ENCODE results near the gene CASK. TPM values are rescaled to one million over a fixed set of nuclear protein-coding genes. Genes with fewer than 3 reads are reported as not detected.

The CASK gene
- total RNA-seq, 2 donors from 2014 or later, result 44.3 to 46.1 TPM

- Histone ChIP-seq H3K36me3 (no peaks in the 10 kb centered on the region), H3K27ac (no peak overlapping the region), H3K4me3 (no peak overlapping the region), H3K27me3 (replicated peaks; ENCODE audit: insufficient read depth) (no peaks in the 10 kb centered on the region), H3K4me1 (ENCODE audit: control insufficient read depth in 1 of 2, low read depth in 2 of 2) (no peaks in the 10 kb centered on the region), H3K9me3 (no peaks in the 10 kb centered on the region)
- no peak for TF ChIP-seq CTCF (IDR thresholded peaks at IDR 0.05)
- no peak for ATAC-seq (ENCODE audit: insufficient number of reproducible peaks, low FRiP score, low read depth)
- DNase-seq (ENCODE audit: low spot score), result no peak
Measured at GRCh38 chrX:41799661-41800060, 123.7 kb downstream of the CASK start.

GRCh38 chrX:41796577-41796976, 126.8 kb downstream of the CASK start:
- no peak for TF ChIP-seq CTCF (IDR thresholded peaks at IDR 0.05)
- no peaks in the 10 kb centered on the region for H3K4me1 ChIP-seq (ENCODE audit: control insufficient read depth in 1 of 2, low read depth in 2 of 2)
- DNase-seq (ENCODE audit: low spot score), result no peak
- H3K27me3 ChIP-seq (replicated peaks; ENCODE audit: insufficient read depth), result no peaks in the 10 kb centered on the region
- H3K27ac ChIP-seq, result no peak overlapping the region
- H3K4me3 ChIP-seq, result no peak overlapping the region
- H3K9me3 ChIP-seq, result no peaks in the 10 kb centered on the region
- no peaks in the 10 kb centered on the region for H3K36me3 ChIP-seq
- ATAC-seq (ENCODE audit: insufficient number of reproducible peaks, low FRiP score, low read depth), result no peak

GRCh38 chrX:41796046-41796445, 127.3 kb downstream of the CASK start:
- ATAC-seq (ENCODE audit: insufficient number of reproducible peaks, low FRiP score, low read depth) (no peak), DNase-seq (ENCODE audit: low spot score) (no peak)
- Histone ChIP-seq H3K4me3 (no peak overlapping the region), H3K9me3 (no peaks in the 10 kb centered on the region), H3K4me1 (ENCODE audit: control insufficient read depth in 1 of 2, low read depth in 2 of 2) (no peaks in the 10 kb centered on the region), H3K27ac (no peak overlapping the region), H3K36me3 (no peaks in the 10 kb centered on the region), H3K27me3 (replicated peaks; ENCODE audit: insufficient read depth) (no peaks in the 10 kb centered on the region)
- TF ChIP-seq CTCF (IDR thresholded peaks at IDR 0.05), result no peak

GRCh38 chrX:41789374-41789773, 134.0 kb downstream of the CASK start:
- no peak for DNase-seq (ENCODE audit: low spot score)
- ATAC-seq (ENCODE audit: insufficient number of reproducible peaks, low FRiP score, low read depth), result no peak
- TF ChIP-seq CTCF (IDR thresholded peaks at IDR 0.05), result no peak
- no peaks in the 10 kb centered on the region for H3K4me1 ChIP-seq (ENCODE audit: control insufficient read depth in 1 of 2, low read depth in 2 of 2)
- H3K36me3 ChIP-seq, result no peaks in the 10 kb centered on the region
- H3K9me3 ChIP-seq, result no peaks in the 10 kb centered on the region
- no peak overlapping the region for H3K4me3 ChIP-seq
- no peaks in the 10 kb centered on the region for H3K27me3 ChIP-seq (replicated peaks; ENCODE audit: insufficient read depth)
- no peak overlapping the region for H3K27ac ChIP-seq

GRCh38 chrX:41785685-41786084, 137.7 kb downstream of the CASK start:
- no peak for DNase-seq (ENCODE audit: low spot score)
- no peak for TF ChIP-seq CTCF (IDR thresholded peaks at IDR 0.05)
- Histone ChIP-seq H3K4me3 (no peak overlapping the region), H3K4me1 (ENCODE audit: control insufficient read depth in 1 of 2, low read depth in 2 of 2) (no peaks in the 10 kb centered on the region), H3K27me3 (replicated peaks; ENCODE audit: insufficient read depth) (no peaks in the 10 kb centered on the region), H3K27ac (no peak overlapping the region), H3K9me3 (no peaks in the 10 kb centered on the region), H3K36me3 (no peaks in the 10 kb centered on the region)
- ATAC-seq (ENCODE audit: insufficient number of reproducible peaks, low FRiP score, low read depth), result no peak

Measured in thoracic aorta (tissue), 2 donors.